Activated naive CD4-positive, alpha-beta T cell treated with anti-CD3 and anti-CD28 coated beads for 36 hours (primary cell): ENCODE data around the gene PSAP. TPM values are rescaled to one million over a fixed set of nuclear protein-coding genes. Genes with fewer than 3 reads are reported as not detected.
A peak's percentile ranks its signal among the peaks of the same experiment; 100 is the strongest.

Experiments used
- CTCF ChIA-PET: fragments of 350-600 bp; sonication (Branson Sonifier 250); formaldehyde crosslinking; loops from one replicate; lab custom pipeline; 2021; ENCODE audit warnings: antibody characterized with exemption; lab: Charles Lee
- DNase-seq: peaks from one replicate; pipeline ENCODE4 v3.0.0-alpha.2; 2020
- H3K27ac Mint-ChIP-seq: one replicate; pipeline ENCODE4 v1.8.0; 2021; ENCODE audit warnings: mild to moderate bottlenecking, mixed read lengths
- H3K27me3 Mint-ChIP-seq: one replicate; pipeline ENCODE4 v1.8.0; 2021; ENCODE audit warnings: low read depth, mixed read lengths
- H3K36me3 Mint-ChIP-seq: one replicate; pipeline ENCODE4 v1.8.0; 2021; ENCODE audit warnings: low read depth, mixed read lengths
- H3K4me1 Mint-ChIP-seq: one replicate; pipeline ENCODE4 v1.8.0; 2021; ENCODE audit warnings: low read depth, mixed read lengths
- H3K4me3 Mint-ChIP-seq: one replicate; pipeline ENCODE4 v1.8.0; 2021; ENCODE audit warnings: mild to moderate bottlenecking, moderate library complexity, mixed read lengths
- H3K9me3 Mint-ChIP-seq: one replicate; pipeline ENCODE4 v1.8.0; 2021; ENCODE audit warnings: mixed read lengths
- intact Hi-C: fragments of 100-400 bp; cut with micrococcal nuclease; formaldehyde crosslinking; loops from one replicate; pipeline ENCODE4 v1.15.1; 2023
- total RNA-seq, 2 experiments: library from RNA; stranded (reverse); gene quantifications; one replicate each; pipeline ENCODE4 v1.2.3, GENCODE V29; 2021

PSAP gene
- total RNA-seq, 2 experiments from 2014 or later: 129 to 133 TPM

DNA sequence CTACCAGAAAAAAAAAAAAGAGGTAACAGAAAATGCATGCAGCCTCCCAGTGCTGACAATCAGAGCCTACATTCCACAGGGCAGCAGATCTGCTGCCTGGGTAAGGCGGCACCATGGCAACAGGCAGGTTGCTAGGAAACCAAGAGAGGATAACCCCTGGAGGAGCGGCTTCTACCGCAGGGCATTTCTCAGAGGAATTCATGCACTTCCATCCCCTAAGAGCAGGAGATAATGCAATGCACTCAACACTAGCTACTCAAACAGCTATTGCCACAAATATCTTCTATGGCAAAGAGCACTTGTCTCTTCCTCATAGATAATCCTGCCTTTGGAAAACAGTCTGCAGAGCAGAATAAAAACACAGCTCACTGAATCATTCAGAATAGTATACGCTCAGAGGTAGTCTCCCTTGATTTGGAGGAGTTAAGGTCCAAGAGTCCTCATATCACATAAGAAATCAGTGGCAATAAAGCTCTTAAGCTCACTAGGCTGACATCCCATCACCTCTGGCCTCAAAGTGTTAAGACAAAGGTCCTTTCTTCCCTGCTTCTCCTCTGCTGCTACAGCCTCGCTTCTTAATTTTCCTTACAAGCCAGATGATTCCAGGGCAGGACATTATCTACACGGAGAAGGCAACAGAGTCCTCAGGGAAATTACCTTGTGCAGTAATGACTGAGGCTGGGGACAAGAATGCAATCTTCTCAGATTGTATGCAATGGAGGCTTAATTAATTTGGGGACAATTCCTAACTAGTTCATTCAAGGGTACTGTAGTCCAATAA is 10.7 kb downstream of the PSAP start:
- CTCF ChIA-PET: interaction anchor here (1.9 to 6.2 kb wide), 5 partner anchors 10 to 208 kb away, joined by 5 to 38 read pairs (median 14); partner anchors contain the start of gene PSAP
- no peak overlapping the region for H3K27ac Mint-ChIP-seq
- intact Hi-C loops: no loop called here

DNA sequence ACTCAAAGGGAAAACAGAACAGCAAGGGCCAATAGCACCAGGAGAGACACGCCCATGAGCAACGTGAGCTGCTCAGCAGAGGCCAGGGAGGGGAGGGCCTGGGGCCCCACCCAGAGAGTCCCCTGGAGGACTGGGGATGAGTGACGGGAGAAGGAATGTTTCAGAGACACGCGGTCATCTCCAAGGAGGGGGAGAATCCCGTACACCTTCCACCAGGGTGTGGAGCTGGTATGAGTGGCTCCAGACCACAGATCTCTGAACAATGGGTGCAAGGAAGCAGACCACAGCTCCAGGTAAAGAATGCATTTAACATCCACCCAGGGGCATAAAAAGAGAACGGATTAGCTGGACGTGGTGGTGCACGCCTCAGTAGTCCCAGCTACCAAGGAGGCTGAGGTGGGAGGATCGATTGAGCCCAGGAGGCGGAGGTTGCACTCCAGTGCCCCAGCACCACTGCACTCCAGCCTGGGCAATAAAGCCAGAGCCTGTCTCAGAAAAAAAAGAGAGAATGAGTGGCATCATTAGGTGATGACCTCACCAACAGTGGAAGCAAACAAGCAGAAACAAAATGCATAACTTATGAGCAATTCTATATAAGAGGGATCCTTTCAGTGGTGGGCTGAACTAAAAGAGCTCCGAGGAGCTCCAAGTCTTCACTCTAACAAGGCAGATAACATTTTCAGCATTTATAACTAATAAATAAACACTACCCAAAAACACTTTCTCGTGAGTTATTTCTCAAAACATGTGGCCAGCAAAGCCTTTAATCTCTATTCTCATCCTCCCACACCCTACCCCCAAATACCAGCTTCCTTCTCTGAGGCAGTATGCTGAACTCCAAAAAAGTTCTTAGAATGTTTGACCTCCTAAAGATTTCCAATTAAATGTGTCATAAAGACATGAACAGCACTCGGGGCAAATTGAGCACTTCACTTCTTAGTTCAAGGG is 12.5 kb downstream of the PSAP start:
- peaks cover 62% of the 10 kb centered on the region for H3K4me1 Mint-ChIP-seq
- CTCF ChIA-PET: interaction anchor here (0.5 to 6.2 kb wide), 9 partner anchors 8 to 501 kb away, joined by 3 to 38 read pairs (median 4); partner anchors contain the start of gene PSAP
- no peak overlapping the region for H3K27ac Mint-ChIP-seq
- no peak for DNase-seq
- H3K36me3 Mint-ChIP-seq: no peaks in the 10 kb centered on the region
- no peaks in the 10 kb centered on the region for H3K27me3 Mint-ChIP-seq
- H3K9me3 Mint-ChIP-seq: no peaks in the 10 kb centered on the region
- no peak overlapping the region for H3K4me3 Mint-ChIP-seq
- intact Hi-C loops: no loop called here

More for the DNA sequence above, 10.7 kb downstream of the PSAP start:
- H3K4me1 Mint-ChIP-seq: peaks cover 76% of the 10 kb centered on the region
- H3K9me3 Mint-ChIP-seq: no peaks in the 10 kb centered on the region
- H3K36me3 Mint-ChIP-seq: peaks cover 1% of the 10 kb centered on the region
- peak; percentile 33 for DNase-seq
- no peaks in the 10 kb centered on the region for H3K27me3 Mint-ChIP-seq
- H3K4me3 Mint-ChIP-seq: no peak overlapping the region

DNA sequence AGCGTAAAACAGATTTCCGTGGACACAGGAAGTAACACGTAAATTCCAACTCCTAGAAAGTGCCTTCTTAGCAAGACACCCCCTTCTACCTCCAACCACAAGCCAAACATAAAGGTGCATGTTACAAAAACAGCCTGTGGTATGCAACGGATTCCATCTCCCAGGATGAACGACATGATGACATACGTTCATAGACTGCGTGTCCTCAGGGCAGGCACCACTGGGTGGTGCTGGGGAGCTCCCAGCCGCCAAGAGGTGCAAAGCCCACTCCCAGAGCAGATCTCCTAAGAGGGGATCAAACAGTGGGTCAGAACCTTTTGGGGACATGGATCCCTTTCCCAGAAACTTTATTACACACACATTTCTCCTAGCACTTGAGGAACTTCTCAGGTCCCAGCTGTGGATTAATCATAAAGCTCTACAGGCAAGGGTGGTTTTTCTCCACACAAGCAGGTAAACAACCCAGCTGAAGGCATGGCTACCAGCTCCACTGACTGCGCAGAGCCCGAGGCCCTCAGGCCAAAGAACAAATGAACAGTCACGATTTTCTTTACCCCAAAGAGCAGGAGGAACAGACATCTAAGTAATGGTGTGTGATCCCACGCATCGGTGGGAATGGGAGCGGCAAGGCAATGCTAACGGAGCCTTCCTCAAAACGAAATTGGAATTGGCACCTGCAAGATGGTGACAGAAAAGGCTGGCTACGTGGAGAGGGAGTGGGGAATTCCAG is 13.8 kb downstream of the PSAP start:
- H3K36me3 Mint-ChIP-seq: no peaks in the 10 kb centered on the region
- no peak overlapping the region for H3K27ac Mint-ChIP-seq
- CTCF ChIA-PET: interaction anchor here (0.6 to 6.2 kb wide), 10 partner anchors 11 to 211 kb away, joined by 3 to 38 read pairs (median 4); partner anchors contain the start of gene PSAP
- no peaks in the 10 kb centered on the region for H3K9me3 Mint-ChIP-seq
- no peaks in the 10 kb centered on the region for H3K27me3 Mint-ChIP-seq
- intact Hi-C loops: loop anchor here (1.0 to 2.0 kb wide), 3 partner anchors 52 to 211 kb away; no protein-coding TSS in a partner anchor
- peak; percentile 39 for DNase-seq
- H3K4me3 Mint-ChIP-seq: no peak overlapping the region
- peaks cover 53% of the 10 kb centered on the region for H3K4me1 Mint-ChIP-seq

DNA sequence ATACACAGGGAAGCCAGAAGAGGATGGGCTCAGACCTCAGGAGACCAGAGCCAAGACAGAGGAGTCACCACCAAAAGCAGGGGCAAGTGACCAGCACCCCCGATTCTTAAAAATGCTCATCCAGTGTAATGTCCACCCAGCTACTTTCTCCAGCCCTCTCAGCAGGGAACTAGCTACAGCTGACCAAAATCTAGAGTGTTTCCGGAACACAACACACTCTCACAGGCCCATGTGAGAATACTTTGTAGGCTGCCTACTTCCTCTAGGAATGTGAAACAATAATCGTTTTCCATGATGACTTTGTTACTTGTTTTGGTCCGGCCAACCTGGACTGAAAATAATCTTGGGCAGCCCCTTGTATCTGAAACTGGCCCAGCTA is 14.5 kb downstream of the PSAP start:
- no peak for DNase-seq
- Mint-ChIP-seq H3K4me3 (no peak overlapping the region), H3K4me1 (peaks cover 51% of the 10 kb centered on the region), H3K9me3 (no peaks in the 10 kb centered on the region), H3K27me3 (no peaks in the 10 kb centered on the region), H3K36me3 (peaks cover 2% of the 10 kb centered on the region), H3K27ac (no peak overlapping the region)
- CTCF ChIA-PET: interaction anchor here (1.1 to 6.2 kb wide), 7 partner anchors 10 to 128 kb away, joined by 3 to 38 read pairs (median 5); partner anchors contain the start of gene PSAP
- intact Hi-C loops: loop anchor here (2.0 kb wide), 1 partner anchor 52 kb away; no protein-coding TSS in a partner anchor

DNA sequence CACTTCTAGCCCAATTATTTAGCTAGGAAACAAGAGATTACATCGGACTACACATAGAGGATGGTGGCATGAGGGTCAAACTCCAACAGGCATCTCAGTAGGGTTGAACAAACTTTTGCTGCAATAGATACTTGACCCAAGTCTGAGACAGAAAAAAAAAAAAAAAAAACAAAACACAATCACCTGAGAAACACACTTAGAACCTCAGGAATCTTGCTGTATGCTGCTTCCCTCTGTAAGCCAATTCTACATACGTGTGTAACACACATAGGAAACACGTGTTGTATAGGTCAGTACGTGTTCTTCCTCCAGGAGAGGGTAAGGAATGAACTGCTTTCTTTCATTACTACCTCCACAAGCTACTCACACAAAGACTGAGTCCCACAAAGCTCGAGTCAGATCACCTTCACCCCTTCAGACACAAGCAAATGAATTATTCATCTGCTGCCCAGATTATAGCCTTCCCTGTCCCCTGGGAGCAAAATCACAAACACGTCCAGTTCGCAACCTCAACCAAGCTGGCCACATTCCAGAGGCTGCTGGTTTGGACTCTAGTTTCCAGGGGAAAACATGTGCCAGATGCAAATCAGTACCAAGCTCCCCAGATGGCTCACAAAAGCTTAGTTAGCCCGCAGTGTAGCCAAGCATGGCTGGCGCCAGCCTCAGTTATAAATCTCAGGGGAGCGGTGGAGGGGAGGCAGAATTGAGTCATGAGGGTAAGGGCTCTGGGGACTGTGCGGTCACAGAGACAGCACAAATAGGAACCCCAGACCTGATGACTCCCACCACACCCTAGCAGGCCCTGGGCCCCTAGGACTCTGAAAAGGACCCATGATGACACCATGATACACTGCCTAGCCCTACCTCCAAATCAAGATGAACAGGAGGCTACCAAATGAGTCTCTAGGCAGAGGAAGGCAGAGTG is 15.1 kb downstream of the PSAP start:
- no peak for DNase-seq
- Mint-ChIP-seq H3K9me3 (no peaks in the 10 kb centered on the region), H3K27me3 (no peaks in the 10 kb centered on the region), H3K36me3 (peaks cover 5% of the 10 kb centered on the region), H3K4me1 (peaks cover 47% of the 10 kb centered on the region), H3K27ac (no peak overlapping the region), H3K4me3 (no peak overlapping the region)
- intact Hi-C loops: loop anchor here (2.0 kb wide), 1 partner anchor 53 kb away; no protein-coding TSS in a partner anchor
- CTCF ChIA-PET: interaction anchor here (1.1 to 6.2 kb wide), 7 partner anchors 10 to 213 kb away, joined by 3 to 38 read pairs (median 5); partner anchors contain the start of gene PSAP

DNA sequence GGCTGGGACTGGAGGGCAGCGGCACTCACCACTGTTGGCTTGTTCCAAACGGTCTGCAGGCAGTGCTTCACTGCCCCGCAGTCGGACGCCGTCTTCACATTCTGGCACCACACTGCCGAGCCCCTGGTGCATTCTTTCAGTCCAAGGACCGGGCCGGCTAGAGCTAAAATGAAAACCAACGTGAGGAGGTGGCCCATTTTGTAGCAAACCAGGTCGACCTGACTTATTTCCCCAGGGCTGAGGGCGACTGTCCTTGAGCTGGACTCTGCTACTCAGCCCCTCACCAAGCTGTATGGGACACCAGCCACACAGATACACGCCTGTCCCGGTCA is 16.7 kb downstream of the PSAP start:
- Mint-ChIP-seq H3K36me3 (peaks cover 10% of the 10 kb centered on the region), H3K27me3 (no peaks in the 10 kb centered on the region)

DNA sequence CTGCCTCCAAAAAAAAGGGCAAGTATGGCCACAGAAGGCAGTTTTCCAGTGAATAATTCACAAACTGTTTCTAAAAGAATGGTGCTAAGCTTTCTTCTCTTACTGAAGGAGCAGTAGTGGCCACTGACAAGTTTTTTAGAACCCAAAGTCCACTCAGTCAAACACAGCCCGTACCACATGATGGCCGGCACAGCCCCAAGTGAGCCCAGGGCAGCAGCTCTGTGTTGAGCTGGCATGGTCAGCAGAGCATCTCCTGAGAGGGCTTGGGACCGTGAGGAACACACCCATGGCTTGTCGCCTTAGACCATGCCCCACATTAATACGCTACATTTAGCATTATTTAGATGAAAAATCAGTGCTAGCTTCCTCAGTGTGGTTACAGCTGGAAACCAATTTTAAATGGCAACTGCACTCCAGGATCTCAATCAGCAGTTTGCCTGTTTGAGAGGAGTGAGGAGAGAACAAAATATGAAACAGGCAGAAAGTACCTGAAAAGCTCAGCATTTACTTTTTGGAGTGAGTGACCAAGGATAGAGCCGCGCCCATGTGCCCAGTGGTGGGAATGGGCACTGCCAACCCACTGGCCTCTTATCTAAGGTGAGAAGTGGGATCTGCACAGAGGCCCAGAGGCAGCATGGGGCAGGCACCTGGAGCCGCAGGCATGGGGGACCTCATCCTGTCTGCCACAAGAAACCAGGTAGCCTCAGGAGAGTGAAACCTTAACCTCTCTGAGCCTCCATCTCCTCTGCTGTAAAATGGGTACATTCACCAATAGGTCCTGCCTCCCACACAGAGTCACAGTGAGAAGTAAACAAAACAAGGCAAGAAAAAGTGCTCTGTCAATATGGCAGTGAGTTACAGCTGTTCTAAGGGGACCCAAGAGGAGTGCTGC is 17.4 kb downstream of the PSAP start:
- Mint-ChIP-seq H3K4me1 (peaks cover 29% of the 10 kb centered on the region), H3K27ac (no peak overlapping the region), H3K9me3 (no peaks in the 10 kb centered on the region)

More for the DNA sequence above, 16.7 kb downstream of the PSAP start:
- no peak overlapping the region for H3K27ac Mint-ChIP-seq
- CTCF ChIA-PET: interaction anchor here (1.6 to 1.7 kb wide), 2 partner anchors 8 to 62 kb away, joined by 4 to 9 read pairs; no protein-coding TSS in a partner anchor
- H3K4me3 Mint-ChIP-seq: no peak overlapping the region
- H3K9me3 Mint-ChIP-seq: no peaks in the 10 kb centered on the region
- peaks cover 36% of the 10 kb centered on the region for H3K4me1 Mint-ChIP-seq
- DNase-seq: no peak
- intact Hi-C loops: no loop called here

DNA sequence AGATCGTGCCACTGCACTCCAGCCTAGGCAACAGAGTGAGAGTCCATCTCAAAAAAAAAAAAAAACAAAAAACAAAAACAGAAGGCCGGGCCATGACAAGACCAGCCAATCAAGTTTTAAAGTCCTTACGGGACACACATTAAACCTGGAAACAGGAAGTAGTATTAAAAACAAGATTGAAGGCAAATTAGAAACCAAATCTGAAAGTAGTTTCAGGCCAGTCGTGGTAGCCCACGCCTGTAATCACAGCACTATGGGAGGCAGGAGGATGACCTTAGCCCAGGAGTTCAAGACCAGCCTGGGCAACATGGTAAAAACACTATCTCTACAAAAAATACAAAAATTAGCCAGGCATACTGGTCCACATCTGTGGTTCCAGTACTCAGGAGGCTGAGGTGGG is 18.1 kb downstream of the PSAP start:
- peaks cover 22% of the 10 kb centered on the region for H3K4me1 Mint-ChIP-seq

More for the DNA sequence above, 17.4 kb downstream of the PSAP start:
- no peaks in the 10 kb centered on the region for H3K27me3 Mint-ChIP-seq
- DNase-seq: no peak
- peaks cover 14% of the 10 kb centered on the region for H3K36me3 Mint-ChIP-seq
- H3K4me3 Mint-ChIP-seq: no peak overlapping the region
- intact Hi-C loops: no loop called here
- CTCF ChIA-PET: interaction anchor here (1.6 to 1.7 kb wide), 2 partner anchors 9 to 63 kb away, joined by 4 to 9 read pairs; no protein-coding TSS in a partner anchor

DNA sequence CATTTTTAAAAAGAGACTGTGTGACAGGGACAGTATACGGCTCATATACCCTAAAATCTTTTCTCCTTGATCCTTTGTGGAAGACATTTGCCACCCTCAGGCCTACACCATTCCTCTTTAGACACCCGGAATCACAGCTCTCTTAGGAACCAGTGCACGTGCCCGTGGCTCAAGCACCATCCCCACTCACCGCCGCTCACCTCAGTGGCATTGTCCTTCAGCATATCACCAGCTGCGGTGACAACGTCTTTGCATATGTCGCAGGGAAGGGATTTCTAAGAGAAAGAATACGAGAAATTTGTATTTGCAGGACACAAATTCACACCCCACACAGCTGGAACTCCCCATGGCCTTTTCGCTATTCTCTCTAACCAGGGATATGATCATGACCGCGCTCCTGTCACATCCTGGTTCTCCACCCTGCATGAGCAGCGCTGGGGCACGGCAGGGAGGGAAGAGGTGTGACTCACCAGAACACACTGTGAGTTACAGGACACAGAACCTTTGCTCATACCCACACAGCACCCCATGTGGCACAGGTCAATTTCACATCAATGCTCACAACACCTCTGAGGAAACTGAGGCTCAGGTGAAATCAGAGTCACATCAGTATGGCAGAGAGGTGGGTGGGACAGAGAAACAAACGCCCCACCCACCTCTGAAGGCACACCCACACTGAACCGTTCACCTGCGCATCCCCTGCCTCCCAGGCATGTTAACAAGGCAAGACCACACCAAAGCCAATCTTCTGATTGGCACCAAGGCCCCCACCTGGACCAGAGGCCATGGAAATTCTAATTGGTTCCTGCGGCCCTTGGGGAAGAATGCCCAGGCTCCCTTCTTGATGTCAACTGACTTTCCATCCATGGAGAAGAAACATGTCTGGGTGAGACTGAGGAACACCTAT is 19.2 kb downstream of the PSAP start:
- Mint-ChIP-seq H3K27me3 (no peaks in the 10 kb centered on the region), H3K9me3 (no peaks in the 10 kb centered on the region), H3K4me1 (peaks cover 12% of the 10 kb centered on the region), H3K4me3 (no peak overlapping the region), H3K27ac (no peak overlapping the region), H3K36me3 (peaks cover 19% of the 10 kb centered on the region)
- no peak for DNase-seq
- intact Hi-C loops: no loop called here
- CTCF ChIA-PET: interaction anchor here (1.7 to 2.5 kb wide), 2 partner anchors 8 to 65 kb away, joined by 5 to 9 read pairs; no protein-coding TSS in a partner anchor

More for the DNA sequence above, 18.1 kb downstream of the PSAP start:
- Mint-ChIP-seq H3K4me3 (no peak overlapping the region), H3K9me3 (no peaks in the 10 kb centered on the region), H3K27ac (no peak overlapping the region), H3K27me3 (no peaks in the 10 kb centered on the region), H3K36me3 (peaks cover 16% of the 10 kb centered on the region)
- CTCF ChIA-PET: interaction anchor here (1.7 kb wide), 1 partner anchor 63 kb away, joined by 9 read pairs; no protein-coding TSS in a partner anchor
- intact Hi-C loops: no loop called here
- no peak for DNase-seq
